Jurkat, Clone E6-1 (cell line): ENCODE measurements around the gene RNFT2.

ENCODE experiments used
- DNase-seq: peaks from one replicate; pipeline ENCODE4 v3.0.0-alpha.2; 2011; ENCODE audit warnings: low read depth, low spot score
- H3K4me3 ChIP-seq: 2 replicates; pipeline ENCODE4 v1.5.1; 2011; ENCODE audit warnings: mild to moderate bottlenecking, low read length, control low read depth, moderate library complexity

Gene RNFT2

DNA sequence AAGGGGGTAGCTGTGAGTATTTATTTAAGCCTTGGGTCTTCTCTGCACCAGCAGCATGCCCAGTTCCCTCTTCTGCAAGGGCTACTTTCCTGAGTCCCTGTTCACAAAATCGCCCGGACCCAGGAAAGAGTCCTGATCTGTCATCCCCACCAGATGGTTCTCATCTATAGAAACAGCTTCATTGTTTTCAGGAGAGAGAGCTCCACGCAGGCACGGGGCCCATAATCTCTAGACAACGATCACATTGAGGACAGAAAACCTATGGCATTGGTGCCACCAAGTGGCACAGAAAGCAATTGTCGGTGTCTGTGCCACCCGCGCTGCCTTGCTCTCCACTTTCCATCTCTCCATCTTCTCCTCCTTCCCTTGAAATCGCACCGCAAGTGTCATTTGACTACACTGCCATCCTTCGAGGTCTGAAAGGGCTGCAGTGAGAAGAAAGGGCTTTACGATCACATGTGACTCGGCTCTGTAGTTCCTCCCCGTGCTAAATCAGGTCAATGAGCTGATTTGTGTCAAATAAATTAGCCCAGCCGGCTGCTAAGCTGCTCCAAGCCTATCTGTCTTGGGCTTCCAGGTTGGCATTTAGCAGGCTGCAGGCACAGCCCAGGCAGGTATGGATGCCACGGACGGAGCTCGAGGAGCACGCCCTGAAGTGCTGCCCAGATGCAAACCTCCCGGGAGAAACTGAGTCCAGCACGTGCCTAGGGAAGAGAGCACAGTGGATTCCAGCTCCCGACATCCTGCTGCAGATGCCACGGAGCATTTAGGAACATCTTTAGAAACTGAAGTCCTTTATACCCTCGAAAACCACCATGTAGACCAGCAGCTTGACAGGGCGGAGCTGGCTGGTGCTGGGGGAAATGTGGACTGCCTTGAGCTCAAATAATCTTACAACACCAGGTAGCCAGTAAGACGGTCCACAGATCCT is 29.0 kb upstream of the RNFT2 start:
- no peak overlapping the region; the same call in 1 of the 2 replicates for H3K4me3 ChIP-seq

DNA sequence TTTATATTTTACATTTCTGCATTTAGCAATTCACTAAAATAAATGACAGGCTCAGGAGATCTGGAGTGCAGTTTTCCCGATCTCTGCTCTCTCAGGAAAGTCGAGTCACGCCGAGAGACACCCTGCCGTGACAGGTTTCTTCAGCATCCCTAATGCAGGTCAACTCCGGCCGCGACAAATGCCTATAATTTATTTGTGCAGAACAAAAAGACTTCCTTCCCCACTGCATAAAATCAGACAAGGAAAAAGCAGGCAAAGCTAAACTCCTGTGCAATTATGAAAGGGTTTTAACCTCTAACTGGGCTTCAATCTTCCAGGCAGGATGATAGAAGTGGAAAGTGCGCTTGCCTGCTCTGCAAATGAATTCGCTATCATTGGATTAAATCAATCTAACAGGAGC is 28.3 kb upstream of the RNFT2 start:
- DNase-seq: no peak
- no peak overlapping the region for H3K4me3 ChIP-seq

More for the DNA sequence above, 29.0 kb upstream of the RNFT2 start:
- peak; percentile 53 for DNase-seq

DNA sequence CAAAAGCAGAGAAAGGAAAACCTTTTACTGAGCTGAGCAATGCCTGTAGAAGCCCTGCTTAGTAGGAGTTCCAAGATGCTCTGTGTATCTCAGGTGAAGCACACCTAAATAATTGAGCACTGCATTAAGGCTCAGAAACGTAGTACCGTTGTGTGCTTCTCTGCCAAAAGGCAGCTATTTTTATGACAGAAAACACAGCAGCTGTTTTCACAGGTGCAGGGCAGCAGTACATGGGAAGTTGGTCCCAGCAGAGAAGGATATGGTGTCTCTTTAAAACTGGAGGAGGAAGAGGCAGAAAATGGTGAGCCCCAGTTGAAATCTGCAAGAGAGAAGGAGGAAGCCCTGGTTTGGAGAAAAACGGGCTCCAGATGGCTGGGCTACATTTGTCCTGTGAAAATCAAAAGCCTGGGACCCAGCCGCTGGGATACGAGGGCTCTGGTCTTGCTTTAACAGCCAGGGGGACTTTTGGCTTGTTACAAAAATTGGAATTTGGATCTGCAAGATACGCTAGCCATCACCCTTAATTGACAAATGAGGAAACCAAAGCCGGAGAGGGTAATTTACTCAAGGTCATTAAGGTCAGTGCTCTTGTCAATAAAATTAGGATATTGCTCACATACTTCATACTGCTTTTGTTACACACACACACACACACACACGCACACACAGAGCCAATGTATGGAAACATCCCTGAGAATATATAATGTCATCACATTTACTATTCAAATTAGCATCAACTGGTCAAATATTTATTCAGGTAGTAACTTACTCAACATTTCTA is 27.6 kb upstream of the RNFT2 start:
- DNase-seq: no peak
- H3K4me3 ChIP-seq: no peak overlapping the region

DNA sequence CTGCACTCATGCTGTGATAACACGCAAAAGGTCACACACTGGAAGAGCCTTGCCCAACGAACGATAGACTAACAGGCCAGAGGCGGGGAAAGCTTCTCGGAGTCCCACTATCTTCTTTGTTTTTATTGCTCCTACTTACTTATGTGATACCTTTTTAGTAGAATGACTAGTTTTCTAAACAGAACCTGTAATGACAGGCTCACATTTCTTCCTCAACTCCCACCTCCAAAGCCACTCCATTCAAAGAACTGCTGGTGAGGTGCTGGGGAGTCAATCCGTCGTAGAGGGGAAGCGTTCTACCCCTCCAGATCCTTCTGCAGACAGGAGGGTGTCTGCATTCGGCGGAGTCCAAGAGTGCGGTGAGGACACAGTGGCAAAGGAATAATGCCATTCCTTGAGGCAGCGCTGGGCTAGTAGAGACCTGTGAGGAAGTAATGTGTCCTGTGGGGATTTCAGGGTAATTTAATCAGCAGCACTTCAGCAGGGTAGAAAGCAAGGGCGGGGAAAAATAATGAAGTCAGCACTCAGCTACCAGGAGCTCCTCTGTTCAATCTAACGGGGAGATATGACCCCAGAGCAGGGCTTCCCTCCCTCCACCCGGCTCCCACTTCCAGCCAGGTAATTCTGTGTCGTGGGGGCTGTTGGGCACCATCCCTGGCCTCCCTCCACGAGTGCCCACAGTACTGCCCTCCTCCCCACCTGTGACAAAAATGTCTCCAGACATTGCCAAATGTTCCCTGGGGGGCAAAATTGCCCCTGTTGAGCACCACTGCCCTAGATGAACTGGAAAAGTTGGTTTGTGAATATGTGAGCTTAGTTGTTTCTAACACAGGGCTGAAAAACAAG is 25.4 kb upstream of the RNFT2 start:
- no peak for DNase-seq
- no peak overlapping the region for H3K4me3 ChIP-seq

DNA sequence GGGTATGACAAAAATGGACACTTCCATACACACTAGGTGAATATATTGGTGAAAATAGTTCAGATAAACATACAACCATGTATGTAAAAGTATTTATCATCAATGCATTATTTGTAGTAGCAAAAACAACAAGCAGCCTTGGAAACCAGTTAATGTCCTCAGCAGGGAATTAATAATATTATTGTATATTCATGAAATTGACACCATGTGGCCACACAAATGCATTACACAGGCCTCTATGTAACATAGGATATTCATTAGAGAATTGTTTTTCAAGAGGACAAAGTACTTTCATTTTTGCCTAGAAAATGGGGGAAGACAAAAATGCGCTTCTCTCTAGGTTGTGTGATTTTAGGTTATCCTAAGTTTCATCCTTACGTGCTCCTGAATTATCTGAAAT is 24.6 kb upstream of the RNFT2 start:
- DNase-seq: no peak
- H3K4me3 ChIP-seq: no peak overlapping the region

DNA sequence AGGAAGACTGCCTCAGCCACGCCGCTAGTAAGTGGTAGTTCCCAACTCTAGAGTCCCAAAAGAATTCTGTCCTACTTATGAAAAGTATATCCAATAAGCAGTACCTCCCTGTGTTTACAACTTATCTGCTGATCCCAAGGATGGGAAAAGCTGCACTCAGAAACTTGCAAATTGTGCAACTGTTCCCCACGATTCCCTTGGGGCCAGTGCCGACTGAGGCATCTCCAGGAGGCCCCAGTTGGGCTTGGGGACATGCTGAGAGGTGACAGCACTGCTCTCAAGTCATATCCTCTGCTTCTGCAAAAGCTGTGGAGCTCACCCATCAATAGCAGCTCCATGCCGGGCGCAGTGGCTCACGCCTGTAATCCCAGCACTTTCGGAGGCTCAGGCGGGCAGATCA is 23.9 kb upstream of the RNFT2 start:
- DNase-seq: no peak
- no peak overlapping the region for H3K4me3 ChIP-seq

DNA sequence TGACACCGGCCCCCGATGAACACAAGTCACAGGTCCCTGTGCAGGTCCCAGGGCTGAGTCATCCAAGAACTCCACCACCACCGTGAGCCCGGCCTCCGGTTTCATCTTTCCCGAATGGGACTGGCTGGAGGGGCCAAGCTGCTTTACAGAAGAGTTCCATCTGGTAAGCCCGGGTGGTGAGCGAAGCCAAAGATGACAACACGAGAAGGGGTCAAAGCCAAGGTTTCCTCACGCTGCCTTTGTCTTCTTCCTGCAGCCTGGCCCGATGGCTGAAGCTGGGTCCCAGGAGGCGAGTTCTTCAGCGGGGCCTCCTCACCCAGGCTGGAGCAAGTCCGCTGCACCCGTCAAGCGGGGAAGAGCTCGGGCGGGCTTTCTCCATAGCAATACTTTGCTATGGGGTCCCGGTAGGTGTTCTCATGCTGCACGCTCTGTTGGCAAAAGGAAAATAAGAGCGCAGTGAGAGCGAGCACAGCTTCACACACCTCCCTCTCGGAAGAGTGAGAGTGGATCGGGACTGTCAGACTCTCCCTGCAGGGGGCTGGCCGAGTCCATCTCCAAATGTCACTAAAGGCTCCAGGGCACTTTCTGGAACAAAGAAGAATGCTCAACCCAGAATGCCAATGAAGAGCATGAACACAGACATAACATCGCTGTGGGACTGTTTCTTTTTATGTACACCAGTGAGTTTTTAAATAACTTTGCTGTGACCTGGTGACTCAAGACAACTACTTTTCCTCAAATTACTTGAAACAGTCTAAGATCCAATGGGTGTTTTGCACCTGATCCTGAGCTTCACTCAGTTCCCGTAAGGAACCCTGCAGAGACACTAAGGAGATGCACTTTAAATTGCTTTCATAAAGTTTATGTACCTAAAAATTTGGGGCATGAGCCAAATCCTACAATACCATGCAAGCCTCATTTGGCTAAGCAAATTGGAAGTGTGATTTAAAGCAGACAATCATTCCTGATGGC is 20.4 kb upstream of the RNFT2 start:
- no peak overlapping the region for H3K4me3 ChIP-seq
- no peak for DNase-seq

DNA sequence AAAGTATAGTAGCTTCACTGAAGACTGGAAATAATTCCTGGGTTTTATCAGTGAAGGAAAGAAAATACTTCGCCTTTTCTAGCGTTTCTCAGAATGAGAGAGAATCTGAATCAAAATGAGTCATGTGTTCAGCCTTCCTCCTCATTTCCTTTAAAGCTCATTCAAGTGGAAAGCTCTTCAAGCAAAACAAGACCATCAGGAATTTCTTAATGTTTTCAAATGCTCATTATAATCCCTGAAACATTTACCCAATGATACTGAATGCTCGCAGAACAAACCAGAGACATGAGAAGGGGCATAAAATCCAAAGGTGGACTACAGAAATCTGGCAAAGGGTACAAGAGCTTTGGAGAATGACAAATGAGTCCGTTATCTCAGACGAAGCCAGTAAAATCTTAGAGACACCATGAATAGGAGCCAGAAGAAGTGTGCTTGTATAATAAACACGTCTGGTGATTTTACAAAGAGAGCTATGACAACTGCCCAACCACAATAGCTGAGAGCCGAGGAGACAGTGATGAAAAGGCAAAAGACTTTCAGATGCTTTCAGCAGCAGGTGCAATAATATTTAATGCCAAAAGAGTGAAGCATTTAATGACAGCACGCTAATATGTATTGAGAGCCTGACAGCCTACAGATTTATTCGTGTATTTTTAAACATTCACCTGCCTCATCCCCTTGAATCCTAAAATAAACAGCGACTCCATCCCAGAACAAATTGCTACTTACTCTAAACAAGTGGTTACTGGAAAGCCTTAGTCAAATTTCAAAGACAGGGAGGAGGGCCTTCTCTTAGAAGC is 19.3 kb upstream of the RNFT2 start:
- H3K4me3 ChIP-seq: no peak overlapping the region
- no peak for DNase-seq

DNA sequence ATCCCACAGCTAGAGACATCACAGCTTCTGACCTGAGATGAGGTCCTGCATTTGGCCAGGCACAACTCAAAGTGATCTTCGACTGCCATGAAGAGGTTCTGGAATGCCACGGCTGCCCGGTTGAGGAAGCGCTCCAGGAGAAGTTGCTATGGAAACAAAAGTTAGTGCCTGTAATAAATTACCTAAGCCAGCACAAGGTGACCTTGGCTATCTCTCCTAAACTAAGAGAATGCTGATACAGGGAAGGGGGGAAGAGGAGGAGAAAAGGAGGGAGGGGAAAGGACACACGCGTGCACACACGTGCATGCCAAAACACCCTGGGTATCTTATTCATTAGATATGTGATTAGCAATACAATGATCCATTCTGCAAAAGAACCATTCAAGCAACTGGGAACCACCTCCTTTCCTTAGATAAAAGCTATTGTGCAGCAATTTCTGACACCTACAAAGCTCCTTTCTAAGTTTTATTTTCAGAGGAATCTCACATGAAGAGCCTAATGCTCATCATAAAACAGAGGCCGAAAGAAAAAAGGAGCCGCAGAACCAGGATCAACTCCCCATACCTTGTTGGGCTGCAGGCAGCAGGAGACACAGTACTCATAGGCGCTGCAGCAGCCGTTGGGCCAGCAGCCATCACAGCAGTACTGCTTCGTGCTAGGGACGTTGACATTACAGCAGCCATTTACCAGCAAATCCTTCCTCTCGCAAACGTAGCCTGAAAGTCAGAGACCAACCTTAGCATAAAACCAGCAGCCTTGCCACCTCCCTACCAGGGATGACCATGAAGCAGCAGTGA is 18.2 kb upstream of the RNFT2 start:
- H3K4me3 ChIP-seq: no peak overlapping the region
- DNase-seq: no peak

DNA sequence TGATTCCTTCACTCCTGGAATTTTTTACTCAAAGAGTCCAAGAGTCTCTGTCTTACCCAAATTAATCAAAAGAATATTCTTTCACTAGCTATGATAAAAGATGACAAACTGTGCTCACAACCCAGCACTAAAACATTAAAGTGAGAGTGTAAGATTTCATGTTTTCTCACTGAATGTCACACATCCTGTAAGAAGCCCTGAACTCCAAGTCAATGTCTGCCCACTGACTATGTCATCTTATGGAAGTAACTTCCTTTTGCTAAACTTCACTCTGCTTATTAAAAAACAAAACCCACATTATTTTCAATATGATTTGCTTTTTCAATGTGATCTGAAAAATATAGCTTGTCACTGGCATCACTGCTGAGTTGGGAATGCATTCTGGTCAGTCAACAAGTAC is 15.9 kb upstream of the RNFT2 start:
- no peak for DNase-seq
- H3K4me3 ChIP-seq: no peak overlapping the region

DNA sequence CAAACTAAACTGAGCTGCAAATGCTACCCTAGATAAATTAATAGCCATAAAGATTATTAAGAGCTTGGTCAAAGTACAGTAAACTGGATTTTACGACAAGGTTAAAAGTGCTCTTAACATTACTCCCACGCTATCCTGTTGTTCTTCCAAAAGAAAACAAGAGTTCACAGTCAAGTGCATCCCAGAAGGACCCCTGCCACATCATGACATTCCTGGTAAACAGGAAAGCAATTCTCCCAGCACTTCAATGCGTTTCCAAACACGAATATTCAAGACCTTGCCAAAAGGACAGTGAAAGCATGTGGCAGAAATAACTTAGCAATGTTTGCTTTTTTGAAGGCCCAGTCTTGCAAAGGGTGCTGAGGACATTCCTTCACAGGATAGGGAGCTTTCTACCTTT is 11.4 kb upstream of the RNFT2 start:
- H3K4me3 ChIP-seq: no peak overlapping the region
- DNase-seq: no peak

DNA sequence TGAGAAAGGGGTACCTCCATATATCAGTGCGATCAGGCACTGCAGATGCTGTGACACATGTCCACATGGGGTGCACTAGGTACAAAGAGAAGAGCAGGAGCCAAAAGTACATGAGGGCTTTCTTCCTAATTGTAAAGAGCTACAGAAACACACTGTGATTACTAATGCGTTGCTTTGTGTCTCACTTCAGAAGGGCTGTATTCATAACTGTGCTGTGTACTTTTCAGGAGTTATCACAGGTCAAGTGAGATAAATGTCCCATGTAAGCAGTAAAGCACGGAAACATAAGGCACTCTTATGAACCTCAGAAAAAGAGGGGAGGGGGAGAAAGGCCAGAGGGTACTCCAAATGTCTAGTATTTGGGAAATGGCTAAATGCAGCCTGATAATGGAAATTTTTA is 10.9 kb upstream of the RNFT2 start:
- no peak for DNase-seq

DNA sequence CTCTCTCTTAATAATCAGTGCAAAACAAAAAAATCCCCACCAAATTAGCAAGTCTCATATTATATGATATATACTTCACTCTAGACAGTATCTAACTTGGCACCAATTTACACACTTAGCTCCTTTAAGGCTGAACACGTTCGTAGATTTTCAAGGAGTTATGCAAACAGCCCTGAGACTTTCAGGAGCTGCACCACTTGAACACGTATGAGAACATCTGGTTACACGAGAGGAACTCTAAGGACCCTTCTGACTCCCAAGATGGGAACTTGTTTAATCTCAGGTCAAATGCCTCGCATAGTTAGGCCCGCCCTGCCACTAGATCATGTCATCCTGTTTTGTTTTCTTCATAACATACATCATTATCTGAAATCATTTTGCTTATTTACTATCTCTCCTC is 10.2 kb upstream of the RNFT2 start:
- no peak for DNase-seq

More for the DNA sequence above, 10.9 kb upstream of the RNFT2 start:
- H3K4me3 ChIP-seq: no peak overlapping the region

DNA sequence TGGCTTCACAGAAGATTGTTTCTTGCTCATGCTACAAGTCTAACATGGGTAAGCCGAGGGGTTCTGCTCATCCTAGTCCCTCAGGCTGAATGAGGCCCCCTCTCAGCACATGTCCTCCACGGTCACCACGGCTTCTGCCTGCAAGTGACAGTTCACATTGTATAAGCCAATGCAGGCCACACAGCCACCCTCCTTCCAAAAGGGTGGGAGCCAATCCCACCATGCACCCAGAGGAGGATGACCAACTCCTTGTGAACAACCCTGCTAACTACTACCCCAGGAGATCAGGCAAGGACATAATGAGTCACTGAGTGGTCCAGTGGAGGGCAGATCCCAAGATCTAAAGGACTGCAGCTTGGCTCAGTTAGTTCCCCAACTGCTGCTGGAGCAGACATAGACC is 6.3 kb upstream of the RNFT2 start:
- DNase-seq: no peak
- no peak overlapping the region for H3K4me3 ChIP-seq

More for the DNA sequence above, 10.2 kb upstream of the RNFT2 start:
- H3K4me3 ChIP-seq: no peak overlapping the region

DNA sequence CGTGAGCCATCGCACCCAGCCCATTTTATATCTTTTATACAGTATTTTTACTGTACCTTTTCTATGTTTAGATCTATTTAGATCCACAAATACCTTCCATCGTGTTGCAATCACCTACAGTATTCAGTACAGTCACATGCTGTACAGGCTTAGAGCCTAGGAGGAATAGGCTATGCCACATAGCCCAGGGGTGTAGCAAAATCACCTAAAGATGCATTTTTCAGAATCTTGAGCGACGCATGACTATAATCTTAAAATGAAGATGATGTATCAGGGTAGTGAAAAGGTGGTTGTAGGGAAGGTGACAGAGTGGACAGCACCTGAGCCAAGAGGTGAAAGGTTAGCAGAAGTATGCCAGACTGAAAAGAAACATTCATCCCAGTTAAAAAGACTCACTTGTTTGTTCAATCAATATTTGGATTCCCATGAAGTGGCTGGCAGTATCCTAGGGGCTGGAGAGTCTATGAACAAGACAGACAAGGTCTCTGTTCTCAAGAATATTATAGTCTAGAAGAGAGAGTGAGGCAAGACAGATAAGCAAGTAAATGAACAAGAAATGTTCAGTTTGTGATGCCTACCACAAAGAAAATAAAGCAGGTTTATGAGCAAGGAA is 3.9 kb upstream of the RNFT2 start:
- no peak overlapping the region for H3K4me3 ChIP-seq
- no peak for DNase-seq

DNA sequence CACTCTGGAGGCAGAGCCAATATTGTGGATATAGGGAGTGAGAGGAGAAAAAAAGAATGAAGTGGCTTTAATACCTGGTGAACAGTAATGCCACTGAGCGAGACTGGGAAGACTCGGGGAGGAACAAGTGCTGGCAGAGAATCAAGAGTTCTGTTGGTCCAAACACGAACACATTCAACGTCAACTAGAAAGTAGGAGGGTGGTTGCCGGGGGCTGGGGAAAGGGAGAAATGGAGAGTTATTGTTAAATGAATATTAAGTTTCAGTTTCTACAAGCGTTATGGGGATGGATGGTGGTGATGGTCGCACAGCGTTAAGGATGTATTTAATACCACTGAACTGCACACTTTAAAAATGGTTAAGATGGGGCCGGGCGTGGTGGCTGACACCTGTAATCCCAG is 3.0 kb upstream of the RNFT2 start:
- DNase-seq: no peak
- H3K4me3 ChIP-seq: no peak overlapping the region
